WTC11 (cell line): ENCODE measurements around the gene TP53BP2. TPM values are rescaled to one million over a fixed set of nuclear protein-coding genes. Genes with fewer than 3 reads are reported as not detected.

Source experiments
- ATAC-seq: fragments of 200-7000 bp; cut with Tn5 transposase; 2 replicates; pipeline ENCODE4 v1.10.0; 2021; ENCODE audit warnings: mild to moderate bottlenecking, moderate library complexity
- CTCF ChIA-PET: fragments of 300-600 bp; sonication (Branson Sonifier 250); formaldehyde crosslinking; loops from one replicate; lab custom pipeline; 2021; ENCODE audit warnings: antibody characterized with exemption; lab: Charles Lee
- POLR2A ChIA-PET: fragments of 350-600 bp; sonication (Branson Sonifier 250); formaldehyde crosslinking; loops from one replicate; lab custom pipeline; 2021; ENCODE audit warnings: antibody characterized with exemption; lab: Charles Lee
- DNase-seq: peaks from one replicate; pipeline ENCODE4 v3.0.0; 2021; ENCODE audit warnings: low spot score
- H3K27ac Mint-ChIP-seq: 2 replicates; pipeline ENCODE4 v1.8.0; 2021; ENCODE audit warnings: mixed read lengths
- H3K27me3 Mint-ChIP-seq: 2 replicates; pipeline ENCODE4 v1.8.0; 2021; ENCODE audit warnings: low read depth, mild to moderate bottlenecking, moderate library complexity, mixed read lengths
- H3K36me3 Mint-ChIP-seq: 2 replicates; pipeline ENCODE4 v1.8.0; 2021; ENCODE audit warnings: mixed read lengths
- H3K4me1 Mint-ChIP-seq: 2 replicates; pipeline ENCODE4 v1.8.0; 2022; ENCODE audit warnings: mixed read lengths
- H3K4me3 Mint-ChIP-seq: 2 replicates; pipeline ENCODE4 v1.8.0; 2021; ENCODE audit warnings: mild to moderate bottlenecking, moderate library complexity, mixed read lengths
- H3K9me3 Mint-ChIP-seq: 2 replicates; pipeline ENCODE4 v1.8.0; 2021; ENCODE audit warnings: mixed read lengths
- FOXK1 ChIP-seq: sonication (generic); formaldehyde crosslinking; IDR thresholded peaks from 2 replicates; pipeline ENCODE4 v1.8.0; 2022; ENCODE audit warnings: mild to moderate bottlenecking, moderate library complexity, missing genetic modification reagents
- JUN ChIP-seq: sonication (generic); formaldehyde crosslinking; IDR thresholded peaks from 2 replicates; pipeline ENCODE4 v1.8.0; 2023; ENCODE audit warnings: mild to moderate bottlenecking, missing genetic modification reagents
- NFATC4 ChIP-seq: fragments of 250-450 bp; sonication (Bioruptor Pico); IDR thresholded peaks from 2 replicates; pipeline ENCODE4 v1.9.0; 2021; ENCODE audit warnings: mild to moderate bottlenecking
- NR2C2 ChIP-seq: sonication (generic); formaldehyde crosslinking; IDR thresholded peaks from 2 replicates; pipeline ENCODE4 v1.8.0; 2022; ENCODE audit warnings: mild to moderate bottlenecking, missing genetic modification reagents
- SMAD4 ChIP-seq: sonication (generic); formaldehyde crosslinking; IDR thresholded peaks from 2 replicates; pipeline ENCODE4 v1.8.0; 2022; ENCODE audit warnings: mild to moderate bottlenecking, missing genetic modification reagents
- SP1 ChIP-seq: sonication (generic); formaldehyde crosslinking; conservative IDR thresholded peaks from 2 replicates; pipeline ENCODE4 v1.8.1; 2022; ENCODE audit warnings: missing genetic modification reagents
- USF1 ChIP-seq: sonication (generic); formaldehyde crosslinking; IDR thresholded peaks from 2 replicates; pipeline ENCODE4 v1.8.0; 2022; ENCODE audit warnings: mild to moderate bottlenecking, missing genetic modification reagents
- ZNF138 ChIP-seq: sonication (generic); formaldehyde crosslinking; conservative IDR thresholded peaks from 2 replicates; pipeline ENCODE4 v1.8.1; 2022; ENCODE audit warnings: mild to moderate bottlenecking, moderate library complexity, missing genetic modification reagents
- total RNA-seq: library from RNA; stranded (reverse); gene quantifications from 3 replicates; pipeline ENCODE4 v1.2.3, GENCODE V29; 2021
- TF ChIP-seq, protein P1 (sequence below): fragments of 250-450 bp; sonication (Bioruptor Pico); IDR thresholded peaks from 2 replicates; pipeline ENCODE4 v1.9.0; 2021; ENCODE audit warnings: mild to moderate bottlenecking, borderline replicate concordance
- TF ChIP-seq, protein P2 (sequence below): sonication (generic); formaldehyde crosslinking; IDR thresholded peaks from 2 replicates; pipeline ENCODE4 v1.8.1; 2023; ENCODE audit warnings: mild to moderate bottlenecking, missing genetic modification reagents
- TF ChIP-seq, protein P3 (sequence below): sonication (generic); formaldehyde crosslinking; IDR thresholded peaks from 2 replicates; pipeline ENCODE4 v1.8.0; 2022; ENCODE audit warnings: mild to moderate bottlenecking, missing genetic modification reagents
- TF ChIP-seq, protein P4 (sequence below): sonication (generic); formaldehyde crosslinking; IDR thresholded peaks from 2 replicates; pipeline ENCODE4 v1.8.1; 2022; ENCODE audit warnings: missing genetic modification reagents, borderline replicate concordance
- TF ChIP-seq, protein P5 (sequence below): sonication (generic); formaldehyde crosslinking; IDR thresholded peaks from 2 replicates; pipeline ENCODE4 v1.8.1; 2023; ENCODE audit warnings: mild to moderate bottlenecking, missing genetic modification reagents

The TP53BP2 gene
- total RNA-seq, 1 experiment from 2014 or later: 42.7 TPM

DNA sequence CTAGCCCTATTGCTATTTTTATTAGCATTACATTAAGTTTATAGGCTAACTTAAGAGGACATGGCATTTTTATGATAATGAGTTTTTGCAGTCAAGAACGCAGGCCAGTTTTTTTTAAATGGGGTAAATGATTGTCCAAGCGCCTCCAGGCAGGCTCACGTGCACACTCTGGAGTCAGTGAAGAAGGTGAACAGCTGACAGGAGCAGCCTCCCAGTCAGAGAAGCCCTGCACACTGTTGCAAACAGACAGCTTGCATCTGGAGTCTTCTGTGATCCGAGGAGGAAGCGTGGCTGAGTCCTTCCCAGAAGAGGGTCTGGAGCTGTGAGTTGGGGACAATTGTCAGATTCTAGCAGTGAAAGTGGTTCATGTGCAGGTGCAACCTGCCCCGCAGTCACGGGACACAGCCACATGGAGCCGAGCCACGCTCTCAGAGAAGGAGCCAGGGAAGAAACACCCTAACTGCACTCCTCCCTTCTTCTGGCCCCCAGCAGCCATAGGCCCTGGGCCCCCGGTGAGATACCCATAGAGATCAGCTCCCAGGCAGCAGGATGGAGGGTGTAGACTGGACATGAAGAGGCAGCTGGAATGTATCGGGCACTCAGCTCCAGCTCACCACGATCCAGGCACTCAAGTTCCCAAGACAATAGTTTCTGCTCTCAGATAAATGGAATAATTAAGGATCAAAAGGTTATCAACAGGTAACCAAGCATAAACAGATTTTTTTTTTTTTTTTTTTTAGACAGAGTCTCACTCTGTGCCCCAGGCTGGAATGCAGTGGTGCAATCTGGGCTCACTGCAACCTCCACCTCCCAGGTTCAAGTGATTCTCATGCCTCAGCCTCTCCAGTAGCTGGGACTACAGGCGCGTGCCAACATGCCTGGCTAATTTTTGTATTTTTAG is 107.0 kb downstream of the TP53BP2 start:
- H3K27ac Mint-ChIP-seq: no peak overlapping the region; the same call in 1 of the 2 replicates
- ATAC-seq (no peak), DNase-seq (no peak)
- H3K4me1 Mint-ChIP-seq: peaks cover 28% of the 10 kb centered on the region
- H3K4me3 Mint-ChIP-seq: no peak overlapping the region
- POLR2A ChIA-PET: no interaction called here
- TF ChIP-seq, protein P1, sequence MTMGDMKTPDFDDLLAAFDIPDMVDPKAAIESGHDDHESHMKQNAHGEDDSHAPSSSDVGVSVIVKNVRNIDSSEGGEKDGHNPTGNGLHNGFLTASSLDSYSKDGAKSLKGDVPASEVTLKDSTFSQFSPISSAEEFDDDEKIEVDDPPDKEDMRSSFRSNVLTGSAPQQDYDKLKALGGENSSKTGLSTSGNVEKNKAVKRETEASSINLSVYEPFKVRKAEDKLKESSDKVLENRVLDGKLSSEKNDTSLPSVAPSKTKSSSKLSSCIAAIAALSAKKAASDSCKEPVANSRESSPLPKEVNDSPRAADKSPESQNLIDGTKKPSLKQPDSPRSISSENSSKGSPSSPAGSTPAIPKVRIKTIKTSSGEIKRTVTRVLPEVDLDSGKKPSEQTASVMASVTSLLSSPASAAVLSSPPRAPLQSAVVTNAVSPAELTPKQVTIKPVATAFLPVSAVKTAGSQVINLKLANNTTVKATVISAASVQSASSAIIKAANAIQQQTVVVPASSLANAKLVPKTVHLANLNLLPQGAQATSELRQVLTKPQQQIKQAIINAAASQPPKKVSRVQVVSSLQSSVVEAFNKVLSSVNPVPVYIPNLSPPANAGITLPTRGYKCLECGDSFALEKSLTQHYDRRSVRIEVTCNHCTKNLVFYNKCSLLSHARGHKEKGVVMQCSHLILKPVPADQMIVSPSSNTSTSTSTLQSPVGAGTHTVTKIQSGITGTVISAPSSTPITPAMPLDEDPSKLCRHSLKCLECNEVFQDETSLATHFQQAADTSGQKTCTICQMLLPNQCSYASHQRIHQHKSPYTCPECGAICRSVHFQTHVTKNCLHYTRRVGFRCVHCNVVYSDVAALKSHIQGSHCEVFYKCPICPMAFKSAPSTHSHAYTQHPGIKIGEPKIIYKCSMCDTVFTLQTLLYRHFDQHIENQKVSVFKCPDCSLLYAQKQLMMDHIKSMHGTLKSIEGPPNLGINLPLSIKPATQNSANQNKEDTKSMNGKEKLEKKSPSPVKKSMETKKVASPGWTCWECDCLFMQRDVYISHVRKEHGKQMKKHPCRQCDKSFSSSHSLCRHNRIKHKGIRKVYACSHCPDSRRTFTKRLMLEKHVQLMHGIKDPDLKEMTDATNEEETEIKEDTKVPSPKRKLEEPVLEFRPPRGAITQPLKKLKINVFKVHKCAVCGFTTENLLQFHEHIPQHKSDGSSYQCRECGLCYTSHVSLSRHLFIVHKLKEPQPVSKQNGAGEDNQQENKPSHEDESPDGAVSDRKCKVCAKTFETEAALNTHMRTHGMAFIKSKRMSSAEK (CRISPR knock-in tag): no peak
- TF ChIP-seq SMAD4 (CRISPR knock-in tag): no peak
- TF ChIP-seq, protein P2, sequence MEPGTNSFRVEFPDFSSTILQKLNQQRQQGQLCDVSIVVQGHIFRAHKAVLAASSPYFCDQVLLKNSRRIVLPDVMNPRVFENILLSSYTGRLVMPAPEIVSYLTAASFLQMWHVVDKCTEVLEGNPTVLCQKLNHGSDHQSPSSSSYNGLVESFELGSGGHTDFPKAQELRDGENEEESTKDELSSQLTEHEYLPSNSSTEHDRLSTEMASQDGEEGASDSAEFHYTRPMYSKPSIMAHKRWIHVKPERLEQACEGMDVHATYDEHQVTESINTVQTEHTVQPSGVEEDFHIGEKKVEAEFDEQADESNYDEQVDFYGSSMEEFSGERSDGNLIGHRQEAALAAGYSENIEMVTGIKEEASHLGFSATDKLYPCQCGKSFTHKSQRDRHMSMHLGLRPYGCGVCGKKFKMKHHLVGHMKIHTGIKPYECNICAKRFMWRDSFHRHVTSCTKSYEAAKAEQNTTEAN (CRISPR knock-in tag): no peak
- TF ChIP-seq, protein P3, sequence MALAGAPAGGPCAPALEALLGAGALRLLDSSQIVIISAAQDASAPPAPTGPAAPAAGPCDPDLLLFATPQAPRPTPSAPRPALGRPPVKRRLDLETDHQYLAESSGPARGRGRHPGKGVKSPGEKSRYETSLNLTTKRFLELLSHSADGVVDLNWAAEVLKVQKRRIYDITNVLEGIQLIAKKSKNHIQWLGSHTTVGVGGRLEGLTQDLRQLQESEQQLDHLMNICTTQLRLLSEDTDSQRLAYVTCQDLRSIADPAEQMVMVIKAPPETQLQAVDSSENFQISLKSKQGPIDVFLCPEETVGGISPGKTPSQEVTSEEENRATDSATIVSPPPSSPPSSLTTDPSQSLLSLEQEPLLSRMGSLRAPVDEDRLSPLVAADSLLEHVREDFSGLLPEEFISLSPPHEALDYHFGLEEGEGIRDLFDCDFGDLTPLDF (CRISPR knock-in tag): no peak
- TF ChIP-seq, protein P4, sequence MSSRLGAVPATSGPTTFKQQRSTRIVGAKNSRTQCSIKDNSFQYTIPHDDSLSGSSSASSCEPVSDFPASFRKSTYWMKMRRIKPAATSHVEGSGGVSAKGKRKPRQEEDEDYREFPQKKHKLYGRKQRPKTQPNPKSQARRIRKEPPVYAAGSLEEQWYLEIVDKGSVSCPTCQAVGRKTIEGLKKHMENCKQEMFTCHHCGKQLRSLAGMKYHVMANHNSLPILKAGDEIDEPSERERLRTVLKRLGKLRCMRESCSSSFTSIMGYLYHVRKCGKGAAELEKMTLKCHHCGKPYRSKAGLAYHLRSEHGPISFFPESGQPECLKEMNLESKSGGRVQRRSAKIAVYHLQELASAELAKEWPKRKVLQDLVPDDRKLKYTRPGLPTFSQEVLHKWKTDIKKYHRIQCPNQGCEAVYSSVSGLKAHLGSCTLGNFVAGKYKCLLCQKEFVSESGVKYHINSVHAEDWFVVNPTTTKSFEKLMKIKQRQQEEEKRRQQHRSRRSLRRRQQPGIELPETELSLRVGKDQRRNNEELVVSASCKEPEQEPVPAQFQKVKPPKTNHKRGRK (CRISPR knock-in tag): no peak
- no peak for TF ChIP-seq FOXK1 (CRISPR knock-in tag)
- no peak for TF ChIP-seq SP1
- TF ChIP-seq ZNF138: no peak
- no peak for TF ChIP-seq JUN (CRISPR knock-in tag)
- no peak for TF ChIP-seq USF1 (CRISPR knock-in tag)
- TF ChIP-seq NFATC4 (CRISPR knock-in tag): no peak
- TF ChIP-seq, protein P5, sequence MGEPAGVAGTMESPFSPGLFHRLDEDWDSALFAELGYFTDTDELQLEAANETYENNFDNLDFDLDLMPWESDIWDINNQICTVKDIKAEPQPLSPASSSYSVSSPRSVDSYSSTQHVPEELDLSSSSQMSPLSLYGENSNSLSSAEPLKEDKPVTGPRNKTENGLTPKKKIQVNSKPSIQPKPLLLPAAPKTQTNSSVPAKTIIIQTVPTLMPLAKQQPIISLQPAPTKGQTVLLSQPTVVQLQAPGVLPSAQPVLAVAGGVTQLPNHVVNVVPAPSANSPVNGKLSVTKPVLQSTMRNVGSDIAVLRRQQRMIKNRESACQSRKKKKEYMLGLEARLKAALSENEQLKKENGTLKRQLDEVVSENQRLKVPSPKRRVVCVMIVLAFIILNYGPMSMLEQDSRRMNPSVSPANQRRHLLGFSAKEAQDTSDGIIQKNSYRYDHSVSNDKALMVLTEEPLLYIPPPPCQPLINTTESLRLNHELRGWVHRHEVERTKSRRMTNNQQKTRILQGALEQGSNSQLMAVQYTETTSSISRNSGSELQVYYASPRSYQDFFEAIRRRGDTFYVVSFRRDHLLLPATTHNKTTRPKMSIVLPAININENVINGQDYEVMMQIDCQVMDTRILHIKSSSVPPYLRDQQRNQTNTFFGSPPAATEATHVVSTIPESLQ: no peak
- TF ChIP-seq NR2C2 (CRISPR knock-in tag): no peak
- H3K9me3 Mint-ChIP-seq: no peaks in the 10 kb centered on the region
- no peaks in the 10 kb centered on the region for H3K36me3 Mint-ChIP-seq
- CTCF ChIA-PET: interaction anchor here (0.9 to 1.7 kb wide), 3 partner anchors 10 to 69 kb away, joined by 3 to 8 read pairs (median 4); no protein-coding TSS in a partner anchor
- peaks cover 9% of the 10 kb centered on the region for H3K27me3 Mint-ChIP-seq
